Endodermal cell (in vitro differentiated cells): Measurements from ENCODE around the gene ZC3H15. TPM values are rescaled to one million over a fixed set of nuclear protein-coding genes. Genes with fewer than 3 reads are reported as not detected.
"Not testable (repeated sequence)": the region's sequence is repeated elsewhere in the genome, so short reads cannot be mapped to it uniquely, and the experiment has no call there.

Experiments
- DNase-seq: peaks from one replicate; pipeline ENCODE4 v3.0.0-alpha.2; 2017
- H3K27ac ChIP-seq: 2 replicates; pipeline ENCODE4 v1.5.1; 2013; ENCODE audit warnings: mild to moderate bottlenecking, low read depth, low read length, moderate library complexity
- H3K27me3 ChIP-seq: 2 replicates; pipeline ENCODE4 v1.6.1; 2013; ENCODE audit warnings: mild to moderate bottlenecking, low read length, moderate library complexity; ENCODE audit not compliant: insufficient read depth, control insufficient read depth, poor library complexity, severe bottlenecking
- H3K36me3 ChIP-seq: 2 replicates; pipeline ENCODE4 v1.7.0; 2013; ENCODE audit warnings: mild to moderate bottlenecking, low read length, moderate library complexity; ENCODE audit not compliant: control insufficient read depth, insufficient read depth
- H3K4me1 ChIP-seq: one replicate; pipeline ENCODE4 v1.7.0; 2013; ENCODE audit warnings: low read length; ENCODE audit not compliant: control insufficient read depth, insufficient read depth
- H3K4me3 ChIP-seq: 2 replicates; pipeline ENCODE4 v1.5.1; 2013; ENCODE audit warnings: mild to moderate bottlenecking, low read length, moderate library complexity
- H3K9ac ChIP-seq: 2 replicates; pipeline ENCODE4 v1.6.1; 2013; ENCODE audit warnings: mild to moderate bottlenecking, low read length, moderate library complexity; ENCODE audit not compliant: poor library complexity, severe bottlenecking; ENCODE audit errors: extremely low read depth
- H3K9me3 ChIP-seq: 2 replicates; pipeline ENCODE4 v1.6.1; 2013; ENCODE audit warnings: mild to moderate bottlenecking, low read length, moderate library complexity; ENCODE audit not compliant: control insufficient read depth
- H3K27ac Mint-ChIP-seq: 2 replicates; pipeline ENCODE4 v1.8.0; 2020; ENCODE audit warnings: mixed read lengths
- H3K27me3 Mint-ChIP-seq: 2 replicates; pipeline ENCODE4 v1.8.0; 2021; ENCODE audit warnings: mild to moderate bottlenecking, mixed read lengths; ENCODE audit not compliant: insufficient read depth
- H3K36me3 Mint-ChIP-seq: 2 replicates; pipeline ENCODE4 v1.8.0; 2020; ENCODE audit warnings: low read depth, mixed read lengths
- H3K4me1 Mint-ChIP-seq: 2 replicates; pipeline ENCODE4 v1.8.0; 2020; ENCODE audit warnings: mixed read lengths
- H3K4me3 Mint-ChIP-seq: 2 replicates; pipeline ENCODE4 v1.8.0; 2020; ENCODE audit warnings: mild to moderate bottlenecking, moderate library complexity, mixed read lengths
- H3K9me3 Mint-ChIP-seq: 2 replicates; pipeline ENCODE4 v1.8.0; 2020; ENCODE audit warnings: mild to moderate bottlenecking, mixed read lengths
- WGBS, 2 experiments: methylation state at CpG; one replicate each; pipeline versions ENCODE4 v1.1.5 to v1.1.7; 2013; ENCODE audit warnings: missing lambda C conversion rate in 2 of 2, mixed read lengths in 1 of 2; ENCODE audit not compliant: insufficient coverage in 1 of 2, insufficient read length in 1 of 2; 5-methylcytosine and 5-hydroxymethylcytosine counted together
- total RNA-seq, 2 donors: library from RNA; stranded (reverse); fragmentation: NEBNext Ultra II Directional in 1 of 2; extraction: Animal tissue kit (Norgen Biotek cat#: 25700) in 1 of 2; gene quantifications; 2 replicates in 1 of 2; 3 replicates in 1 of 2; pipeline ENCODE4 v1.2.1, GENCODE V29; 2021
- TF ChIP-seq, protein P1 (sequence below): fragments of 200-600 bp; sonication (generic); conservative IDR thresholded peaks from 2 replicates; pipeline ENCODE4 v1.5.0; 2021; ENCODE audit warnings: antibody characterized with exemption, mild to moderate bottlenecking

Gene ZC3H15
- total RNA-seq, 2 donors from 2014 or later = 54.6 to 59.3 TPM

DNA sequence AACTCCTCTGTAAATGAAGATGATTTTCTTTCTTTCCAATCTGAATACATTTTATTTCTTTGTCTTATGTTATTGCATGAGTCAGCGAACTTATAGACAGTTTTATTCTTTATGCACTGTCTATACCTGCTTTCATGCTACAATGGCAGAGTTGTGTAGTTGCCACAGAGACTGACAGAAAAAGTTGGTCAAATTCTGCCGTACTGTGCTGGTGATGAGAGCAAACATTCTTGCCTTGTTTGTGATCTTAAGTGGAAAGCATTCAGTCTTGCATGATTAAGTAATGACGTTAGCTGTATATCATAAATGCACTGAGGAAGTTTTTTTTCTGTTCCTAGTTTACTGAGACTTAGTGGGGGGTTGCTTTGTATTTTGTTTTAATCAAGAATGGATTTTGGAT, 32.9 kb downstream of the ZC3H15 start:
- Histone ChIP-seq H3K9me3 (peaks cover 15% of the 10 kb centered on the region), H3K4me1 (no peaks in the 10 kb centered on the region), H3K4me3 (no peak overlapping the region), H3K9ac (no peak overlapping the region), H3K27ac (no peak overlapping the region), H3K27me3 (no peaks in the 10 kb centered on the region), H3K36me3 (peaks cover 26% of the 10 kb centered on the region)
- peaks cover 22% of the 10 kb centered on the region for H3K4me1 Mint-ChIP-seq
- no peak for DNase-seq
- H3K27ac Mint-ChIP-seq = no peak overlapping the region
- peaks cover 3% of the 10 kb centered on the region for H3K9me3 Mint-ChIP-seq
- TF ChIP-seq, protein P1, sequence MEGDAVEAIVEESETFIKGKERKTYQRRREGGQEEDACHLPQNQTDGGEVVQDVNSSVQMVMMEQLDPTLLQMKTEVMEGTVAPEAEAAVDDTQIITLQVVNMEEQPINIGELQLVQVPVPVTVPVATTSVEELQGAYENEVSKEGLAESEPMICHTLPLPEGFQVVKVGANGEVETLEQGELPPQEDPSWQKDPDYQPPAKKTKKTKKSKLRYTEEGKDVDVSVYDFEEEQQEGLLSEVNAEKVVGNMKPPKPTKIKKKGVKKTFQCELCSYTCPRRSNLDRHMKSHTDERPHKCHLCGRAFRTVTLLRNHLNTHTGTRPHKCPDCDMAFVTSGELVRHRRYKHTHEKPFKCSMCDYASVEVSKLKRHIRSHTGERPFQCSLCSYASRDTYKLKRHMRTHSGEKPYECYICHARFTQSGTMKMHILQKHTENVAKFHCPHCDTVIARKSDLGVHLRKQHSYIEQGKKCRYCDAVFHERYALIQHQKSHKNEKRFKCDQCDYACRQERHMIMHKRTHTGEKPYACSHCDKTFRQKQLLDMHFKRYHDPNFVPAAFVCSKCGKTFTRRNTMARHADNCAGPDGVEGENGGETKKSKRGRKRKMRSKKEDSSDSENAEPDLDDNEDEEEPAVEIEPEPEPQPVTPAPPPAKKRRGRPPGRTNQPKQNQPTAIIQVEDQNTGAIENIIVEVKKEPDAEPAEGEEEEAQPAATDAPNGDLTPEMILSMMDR = no peak
- peaks cover 39% of the 10 kb centered on the region for H3K36me3 Mint-ChIP-seq
- H3K4me3 Mint-ChIP-seq = no peak overlapping the region
- WGBS, 2 experiments = 87 to 91% methylated on average over 3 of the region's 3 CpGs
- H3K27me3 Mint-ChIP-seq = no peaks in the 10 kb centered on the region

DNA sequence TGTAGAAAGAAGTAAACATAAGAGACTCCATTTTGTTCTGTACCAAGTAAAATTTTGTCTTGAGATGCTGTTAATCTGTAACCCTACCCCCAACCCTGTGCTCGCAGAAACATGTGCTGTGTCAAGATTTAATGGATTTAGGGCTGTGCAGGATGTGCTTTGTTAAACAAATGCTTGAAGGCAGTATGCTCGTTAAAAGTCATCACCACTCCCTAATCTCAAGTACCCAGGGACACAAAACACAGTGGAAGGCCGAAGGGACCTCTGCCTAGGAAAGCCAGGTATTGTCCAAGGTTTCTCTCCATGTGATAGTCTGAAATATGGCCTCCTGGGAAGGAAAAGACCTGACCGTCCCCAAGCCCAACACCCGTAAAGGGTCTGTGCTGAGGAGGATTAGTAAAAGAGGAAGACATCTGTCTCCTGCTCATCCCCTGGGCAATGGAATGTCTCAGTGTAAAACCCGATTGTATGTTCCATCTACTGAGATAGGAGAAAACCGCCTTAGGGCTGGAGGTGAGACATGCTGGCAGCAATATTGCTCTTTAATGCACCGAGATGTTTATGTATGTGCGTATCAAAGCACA, 35.6 kb downstream of the ZC3H15 start:
- Mint-ChIP-seq H3K4me1 (peaks cover 22% of the 10 kb centered on the region), H3K36me3 (peaks cover 38% of the 10 kb centered on the region)
- not testable (repeated sequence) for H3K27me3 ChIP-seq, H3K27ac ChIP-seq, H3K27me3 Mint-ChIP-seq, H3K9me3 Mint-ChIP-seq, H3K9ac ChIP-seq, H3K27ac Mint-ChIP-seq, H3K4me1 ChIP-seq, DNase-seq, H3K4me3 ChIP-seq, H3K4me3 Mint-ChIP-seq
- peaks cover 24% of the 10 kb centered on the region for H3K36me3 ChIP-seq
- 95 to 96% methylated on average over 7 to 9 of the region's 9 CpGs for WGBS, 2 experiments
- peaks cover 15% of the 10 kb centered on the region for H3K9me3 ChIP-seq

DNA sequence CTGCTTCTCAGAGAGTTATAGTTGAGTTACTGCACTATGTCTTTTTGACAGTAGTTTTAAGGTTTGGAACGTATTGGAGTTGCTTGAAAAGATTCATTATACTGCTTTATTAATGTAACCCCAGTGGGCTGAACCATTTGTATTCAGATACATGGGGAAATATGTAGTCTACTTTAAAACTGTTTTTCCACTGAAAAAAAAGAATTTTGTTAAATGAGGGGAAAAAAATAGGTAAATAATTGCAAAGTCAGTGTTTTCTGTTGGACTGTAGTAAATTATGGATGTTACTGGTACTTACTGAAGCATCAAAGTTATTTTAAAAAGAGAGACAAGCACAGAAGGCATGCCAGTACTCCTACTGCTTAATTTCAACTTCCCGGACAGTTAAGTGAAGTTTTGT, 36.4 kb downstream of the ZC3H15 start:
- Histone ChIP-seq H3K4me1 (no peaks in the 10 kb centered on the region), H3K9me3 (peaks cover 15% of the 10 kb centered on the region), H3K27me3 (no peaks in the 10 kb centered on the region), H3K36me3 (peaks cover 24% of the 10 kb centered on the region), H3K27ac (no peak overlapping the region), H3K9ac (no peak overlapping the region), H3K4me3 (no peak overlapping the region)
- H3K36me3 Mint-ChIP-seq = peaks cover 40% of the 10 kb centered on the region
- H3K4me1 Mint-ChIP-seq = peaks cover 22% of the 10 kb centered on the region
- no peak overlapping the region for H3K4me3 Mint-ChIP-seq
- TF ChIP-seq, protein P1 = no peak
- WGBS, 2 experiments = 93% methylated on average over 2 of the region's 2 CpGs; no CpG with 5 or more reads in 1 of the 2 experiments
- H3K9me3 Mint-ChIP-seq = peaks cover 12% of the 10 kb centered on the region
- H3K27me3 Mint-ChIP-seq = no peaks in the 10 kb centered on the region
- no peak for DNase-seq
- H3K27ac Mint-ChIP-seq = no peak overlapping the region

DNA sequence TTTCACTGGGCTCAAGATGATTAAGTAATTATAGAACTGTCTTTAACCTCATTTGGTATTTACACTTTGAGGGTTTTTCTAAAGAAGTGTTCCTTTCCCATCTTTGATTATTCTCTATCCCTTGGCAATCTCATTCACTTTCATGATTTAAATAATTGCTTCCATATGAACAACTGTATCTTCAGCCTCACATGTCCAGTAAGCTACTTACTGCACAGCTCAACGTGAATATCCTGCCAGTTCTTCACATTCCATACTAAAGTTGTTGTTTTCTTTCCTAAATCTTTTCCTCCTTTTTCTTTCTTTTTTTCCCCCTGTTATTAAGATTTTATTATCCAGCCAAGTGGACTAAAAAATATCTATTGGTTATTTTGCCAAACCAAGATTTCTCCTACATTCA, 37.7 kb downstream of the ZC3H15 start:
- H3K4me3 Mint-ChIP-seq = no peak overlapping the region
- H3K27ac Mint-ChIP-seq = no peak overlapping the region

More for the DNA sequence above, 37.7 kb downstream of the ZC3H15 start:
- no peaks in the 10 kb centered on the region for H3K4me1 ChIP-seq
- H3K4me3 ChIP-seq = no peak overlapping the region
- no peaks in the 10 kb centered on the region for H3K27me3 Mint-ChIP-seq
- DNase-seq = no peak
- peaks cover 31% of the 10 kb centered on the region for H3K36me3 Mint-ChIP-seq
- H3K9me3 Mint-ChIP-seq = peaks cover 16% of the 10 kb centered on the region
- no peak overlapping the region for H3K9ac ChIP-seq
- H3K4me1 Mint-ChIP-seq = peaks cover 16% of the 10 kb centered on the region
- H3K36me3 ChIP-seq = peaks cover 24% of the 10 kb centered on the region
- peaks cover 15% of the 10 kb centered on the region for H3K9me3 ChIP-seq
- no peaks in the 10 kb centered on the region for H3K27me3 ChIP-seq
- WGBS, 2 experiments = 72 to 78% methylated on average over 1 of the region's 1 CpG
- TF ChIP-seq, protein P1 = no peak
- H3K27ac ChIP-seq = no peak overlapping the region
